Measurements from ENCODE around the gene THADA. TPM values are rescaled to one million over a fixed set of nuclear protein-coding genes. Genes with fewer than 3 reads are reported as not detected.

Gene THADA
- polyA plus RNA-seq, 1 donor (not counting 4 experiments of a cell fraction or from before 2014, with no cell fraction given): 22.6 TPM

DNA sequence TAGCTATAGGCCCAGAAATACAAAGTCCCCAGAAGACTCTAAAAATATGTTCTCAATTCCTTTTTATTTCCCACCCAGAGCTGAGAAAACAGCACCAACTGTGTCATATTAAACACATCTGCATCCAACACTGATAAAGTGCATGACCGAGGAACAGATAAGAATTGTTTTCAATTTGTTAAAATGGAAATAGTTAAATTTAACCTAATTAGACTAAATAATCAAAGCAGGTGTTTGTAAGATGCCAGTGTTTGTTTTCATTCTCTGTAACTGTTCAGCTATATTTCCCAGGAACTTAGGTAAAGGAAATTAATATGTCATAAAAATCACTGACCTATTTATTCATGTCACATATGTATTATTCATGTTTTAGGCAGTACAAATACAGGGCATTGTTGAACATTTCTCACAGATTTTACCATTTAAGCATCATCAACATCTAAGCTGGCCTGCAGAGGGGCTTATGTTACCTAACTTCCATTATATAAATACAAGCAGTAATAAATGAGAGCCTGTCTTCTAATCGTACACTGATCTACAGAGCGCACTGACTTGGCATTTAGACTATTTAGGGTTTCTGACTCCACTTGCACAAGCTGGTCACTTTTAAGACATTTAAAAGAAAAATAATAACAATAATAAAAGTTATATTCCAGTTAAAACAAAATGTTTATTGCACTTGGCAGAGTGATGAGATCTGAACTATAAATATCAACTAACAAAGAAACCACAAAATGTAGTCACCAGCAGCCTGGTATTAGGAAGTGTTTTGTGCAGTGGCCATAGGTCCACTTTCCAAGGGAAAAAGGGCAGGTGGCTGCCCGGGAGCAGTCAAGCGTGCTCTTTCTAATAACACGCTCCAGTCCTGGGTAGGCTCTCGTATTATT lies 282.8 kb downstream of the THADA start:
- Histone ChIP-seq H3K9ac (ENCODE audit: control insufficient read depth, extremely low read depth, insufficient read depth, low read length) (no peak overlapping the region), H3K79me2 (ENCODE audit: control insufficient read depth, insufficient read depth, low read length) (no peaks in the 10 kb centered on the region), H3K4me1 (ENCODE audit: control insufficient read depth, extremely low read depth, insufficient read depth, low read length) (peaks cover 4% of the 10 kb centered on the region), H3K9me3 (ENCODE audit: control insufficient read depth, low read depth, low read length) (no peaks in the 10 kb centered on the region), H3K9me1 (ENCODE audit: control insufficient read depth, extremely low read depth, insufficient read depth, low read length) (no peaks in the 10 kb centered on the region), H3K4me3 (ENCODE audit: control insufficient read depth in 2 of 3, extremely low read depth in 1 of 3, insufficient read depth in 2 of 3, low read depth in 1 of 3, low read length in 3 of 3) (no peak overlapping the region), H4K20me1 (ENCODE audit: control insufficient read depth, extremely low read depth, insufficient read depth, low read length) (no peaks in the 10 kb centered on the region), H2AFZ (ENCODE audit: control insufficient read depth, low read length) (no peak overlapping the region), H3K4me2 (ENCODE audit: control insufficient read depth, extremely low read depth, insufficient read depth, low read depth, low read length) (no peak overlapping the region), H3K36me3 (ENCODE audit: control insufficient read depth in 2 of 2, extremely low read depth in 1 of 2, insufficient read depth in 2 of 2, low read length in 2 of 2) (peaks cover 0 to 2% of the 10 kb centered on the region in 2 experiments), H3K27me3 (ENCODE audit: control insufficient read depth, extremely low read depth, insufficient read depth, low read length) (no peaks in the 10 kb centered on the region), H3K27ac (ENCODE audit: control insufficient read depth, insufficient read depth, low read length) (no peak overlapping the region)
- dilution Hi-C loops (cut with MboI; ENCODE audit: extremely low pct_ligation_motif_present, low sequenced_read_pairs): no loop called here
- DNase-seq (ENCODE audit: low read depth, low spot score): no peak
- FAIRE-seq: no peak
- no peak for TF ChIP-seq CTCF (optimal IDR thresholded peaks at IDR 0.05 in 1 of 3, IDR thresholded peaks at IDR 0.05 in 1 of 3, conservative IDR thresholded peaks at IDR 0.05 in 1 of 3; ENCODE audit: extremely low read depth in 1 of 3, insufficient read depth in 2 of 3, low read length in 3 of 3)
- no peak for TF ChIP-seq EZH2 (IDR thresholded peaks at IDR 0.05; ENCODE audit: low read length)

- H3K27ac ChIP-seq (ENCODE audit: control insufficient read depth, insufficient read depth, low read length): no peak overlapping the region
- dilution Hi-C loops (cut with MboI; ENCODE audit: extremely low pct_ligation_motif_present, low sequenced_read_pairs): no loop called here
- TF ChIP-seq CTCF (optimal IDR thresholded peaks at IDR 0.05 in 1 of 3, IDR thresholded peaks at IDR 0.05 in 1 of 3, conservative IDR thresholded peaks at IDR 0.05 in 1 of 3; ENCODE audit: extremely low read depth in 1 of 3, insufficient read depth in 2 of 3, low read length in 3 of 3) (no peak), EZH2 (IDR thresholded peaks at IDR 0.05; ENCODE audit: low read length) (no peak)
- no peak overlapping the region for H2AFZ ChIP-seq (ENCODE audit: control insufficient read depth, low read length)
- no peaks in the 10 kb centered on the region for H3K9me1 ChIP-seq (ENCODE audit: control insufficient read depth, extremely low read depth, insufficient read depth, low read length)
- H3K4me3 ChIP-seq (ENCODE audit: control insufficient read depth in 2 of 3, extremely low read depth in 1 of 3, insufficient read depth in 2 of 3, low read depth in 1 of 3, low read length in 3 of 3): no peak overlapping the region
- no peaks in the 10 kb centered on the region for H4K20me1 ChIP-seq (ENCODE audit: control insufficient read depth, extremely low read depth, insufficient read depth, low read length)
- H3K36me3 ChIP-seq (ENCODE audit: control insufficient read depth in 2 of 2, extremely low read depth in 1 of 2, insufficient read depth in 2 of 2, low read length in 2 of 2): peaks cover 0 to 2% of the 10 kb centered on the region in 2 experiments
- peaks cover 16% of the 10 kb centered on the region for H3K4me1 ChIP-seq (ENCODE audit: control insufficient read depth, extremely low read depth, insufficient read depth, low read length)
- H3K27me3 ChIP-seq (ENCODE audit: control insufficient read depth, extremely low read depth, insufficient read depth, low read length): no peaks in the 10 kb centered on the region
- peak; percentile 5 for FAIRE-seq
- H3K79me2 ChIP-seq (ENCODE audit: control insufficient read depth, insufficient read depth, low read length): no peaks in the 10 kb centered on the region
- no peak for DNase-seq (ENCODE audit: low read depth, low spot score)
- no peak overlapping the region for H3K4me2 ChIP-seq (ENCODE audit: control insufficient read depth, extremely low read depth, insufficient read depth, low read depth, low read length)
- no peak overlapping the region for H3K9ac ChIP-seq (ENCODE audit: control insufficient read depth, extremely low read depth, insufficient read depth, low read length)
- H3K9me3 ChIP-seq (ENCODE audit: control insufficient read depth, low read depth, low read length): no peaks in the 10 kb centered on the region
These were observed 284.6 kb downstream of the THADA start for GRCh38 chr2:43311276-43311675.

Measured in keratinocyte (primary cell).